ENCODE data around the gene MCF2L.
A peak's percentile ranks its signal among the peaks of the same experiment; 100 is the strongest.

GRCh38 chr13:112968380-112968909, 569 bp upstream of the MCF2L start:
- TF ChIP-seq, protein P1, sequence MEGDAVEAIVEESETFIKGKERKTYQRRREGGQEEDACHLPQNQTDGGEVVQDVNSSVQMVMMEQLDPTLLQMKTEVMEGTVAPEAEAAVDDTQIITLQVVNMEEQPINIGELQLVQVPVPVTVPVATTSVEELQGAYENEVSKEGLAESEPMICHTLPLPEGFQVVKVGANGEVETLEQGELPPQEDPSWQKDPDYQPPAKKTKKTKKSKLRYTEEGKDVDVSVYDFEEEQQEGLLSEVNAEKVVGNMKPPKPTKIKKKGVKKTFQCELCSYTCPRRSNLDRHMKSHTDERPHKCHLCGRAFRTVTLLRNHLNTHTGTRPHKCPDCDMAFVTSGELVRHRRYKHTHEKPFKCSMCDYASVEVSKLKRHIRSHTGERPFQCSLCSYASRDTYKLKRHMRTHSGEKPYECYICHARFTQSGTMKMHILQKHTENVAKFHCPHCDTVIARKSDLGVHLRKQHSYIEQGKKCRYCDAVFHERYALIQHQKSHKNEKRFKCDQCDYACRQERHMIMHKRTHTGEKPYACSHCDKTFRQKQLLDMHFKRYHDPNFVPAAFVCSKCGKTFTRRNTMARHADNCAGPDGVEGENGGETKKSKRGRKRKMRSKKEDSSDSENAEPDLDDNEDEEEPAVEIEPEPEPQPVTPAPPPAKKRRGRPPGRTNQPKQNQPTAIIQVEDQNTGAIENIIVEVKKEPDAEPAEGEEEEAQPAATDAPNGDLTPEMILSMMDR (IDR thresholded peaks at IDR 0.05) = peak in 4 of 5 experiments; percentile 23 to 82 (median 38)
- TF ChIP-seq EP300 (IDR thresholded peaks at IDR 0.05; ENCODE audit: low read depth) (no peak), POLR2AphosphoS5 (IDR thresholded peaks at IDR 0.05) (peak in 1 of 3 donors; percentile 39)

Measured in transverse colon (tissue), 4 donors.